ENCODE data around the gene FSTL4.

FSTL4 gene

DNA sequence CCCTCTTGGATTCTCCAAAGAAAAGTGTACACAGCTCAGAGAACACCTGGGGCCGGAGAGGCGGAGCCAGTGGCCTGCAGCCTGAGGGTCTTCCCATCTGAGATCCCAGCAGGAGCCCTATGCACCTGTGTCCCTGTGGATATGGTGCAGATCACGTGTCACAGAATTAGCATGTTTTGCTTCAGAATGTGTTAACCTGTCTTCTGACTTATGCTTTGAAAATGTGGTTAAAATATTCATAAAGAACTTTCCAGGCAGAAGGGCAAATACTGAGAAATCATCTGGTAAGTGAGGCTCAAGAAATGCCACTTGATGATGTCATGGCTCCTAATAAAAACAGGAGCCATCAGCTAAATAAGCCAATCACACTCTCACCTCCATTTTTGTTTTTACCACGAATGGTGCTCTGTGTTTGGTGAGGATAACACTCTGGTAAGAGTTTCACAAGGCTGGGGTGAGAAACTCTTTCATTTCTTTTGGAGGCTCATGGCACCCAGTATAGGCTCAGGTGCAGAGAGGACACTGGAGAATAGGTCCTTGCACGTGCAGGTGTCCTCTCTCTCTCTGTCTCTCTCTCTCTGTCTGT is 279.8 kb downstream of the FSTL4 start:
- no peaks in the 10 kb centered on the region for H3K27me3 Mint-ChIP-seq
- H3K36me3 Mint-ChIP-seq: no peaks in the 10 kb centered on the region
- no peaks in the 10 kb centered on the region for H3K9me3 Mint-ChIP-seq
- ATAC-seq (ENCODE audit: low read depth) (no peak), DNase-seq (ENCODE audit: low spot score in 2 of 2) (no peak)
- no peak overlapping the region for H3K4me3 Mint-ChIP-seq
- H3K4me1 Mint-ChIP-seq: no peaks in the 10 kb centered on the region
- H3K27ac Mint-ChIP-seq: no peak overlapping the region

DNA sequence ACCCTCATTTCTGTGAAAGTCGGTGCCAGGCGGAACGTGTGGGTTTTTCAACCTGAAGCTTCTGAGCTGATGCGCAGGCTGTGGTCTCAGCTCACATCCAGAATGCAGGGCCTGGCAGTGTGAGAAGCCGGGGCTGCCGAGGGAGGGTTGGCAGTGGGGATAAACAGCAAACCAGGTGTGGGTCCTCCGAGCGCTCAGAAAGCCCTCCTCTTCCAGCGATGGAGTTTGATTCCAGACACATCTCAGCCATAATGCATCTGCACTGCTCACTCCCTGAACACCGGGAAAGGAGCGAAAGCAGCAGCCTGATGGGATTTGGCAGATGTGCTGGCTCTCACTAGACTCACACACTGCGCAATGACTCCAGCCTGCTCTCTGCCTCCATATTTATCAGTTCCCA is 280.4 kb downstream of the FSTL4 start:
- Mint-ChIP-seq H3K4me3 (no peak overlapping the region), H3K9me3 (no peaks in the 10 kb centered on the region), H3K36me3 (no peaks in the 10 kb centered on the region), H3K4me1 (no peaks in the 10 kb centered on the region), H3K27me3 (no peaks in the 10 kb centered on the region), H3K27ac (no peak overlapping the region)
- no peak for DNase-seq (ENCODE audit: low spot score in 2 of 2)
- no peak for ATAC-seq (ENCODE audit: low read depth)

DNA sequence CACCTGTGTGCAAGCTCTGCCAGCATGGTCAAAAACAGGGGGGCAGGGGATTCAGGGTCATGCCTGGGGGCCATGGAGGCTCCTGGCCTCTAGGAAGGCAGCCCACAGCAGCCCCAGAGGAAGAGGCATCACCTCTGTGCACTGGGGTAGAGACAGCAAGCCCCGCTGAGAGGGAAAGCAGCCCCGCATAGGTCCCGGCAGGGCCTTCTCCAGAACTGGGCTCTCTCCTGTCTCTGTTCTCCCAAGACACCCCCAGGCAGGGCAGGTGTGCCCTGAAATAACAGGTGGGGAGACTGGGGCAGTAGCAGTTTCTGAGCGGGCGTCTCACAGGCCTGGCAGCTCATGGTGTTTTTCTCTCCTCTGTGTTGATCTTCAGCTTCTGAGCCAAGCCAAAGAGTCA is 281.4 kb downstream of the FSTL4 start:
- H3K4me3 Mint-ChIP-seq: no peak overlapping the region
- no peaks in the 10 kb centered on the region for H3K4me1 Mint-ChIP-seq
- no peak for DNase-seq (ENCODE audit: low spot score in 2 of 2)
- no peak for ATAC-seq (ENCODE audit: low read depth)
- no peaks in the 10 kb centered on the region for H3K27me3 Mint-ChIP-seq
- H3K27ac Mint-ChIP-seq: no peak overlapping the region
- no peaks in the 10 kb centered on the region for H3K9me3 Mint-ChIP-seq
- H3K36me3 Mint-ChIP-seq: no peaks in the 10 kb centered on the region

DNA sequence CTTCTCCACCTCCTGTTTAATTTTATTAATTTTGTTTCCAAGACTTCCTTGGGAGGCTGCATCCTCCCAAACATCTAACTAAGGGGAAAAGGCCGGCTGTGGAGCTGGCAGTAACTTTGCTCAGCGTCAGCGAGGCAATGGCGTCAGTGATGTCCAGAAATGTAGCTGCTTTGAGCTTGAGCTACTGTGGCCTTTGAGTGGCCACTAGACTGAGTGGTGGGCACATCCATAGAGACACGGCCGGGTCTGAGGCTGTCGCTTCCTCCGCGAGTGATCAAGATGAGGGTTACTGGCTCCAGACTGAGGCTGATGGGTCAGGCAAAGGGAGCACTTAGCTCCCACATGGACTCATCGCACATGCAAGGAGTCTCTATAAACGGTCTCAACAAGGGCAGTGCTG is 283.5 kb downstream of the FSTL4 start:
- no peak for DNase-seq (ENCODE audit: low spot score in 2 of 2)
- Mint-ChIP-seq H3K4me3 (no peak overlapping the region), H3K36me3 (no peaks in the 10 kb centered on the region), H3K27ac (no peak overlapping the region), H3K27me3 (no peaks in the 10 kb centered on the region), H3K4me1 (no peaks in the 10 kb centered on the region), H3K9me3 (no peaks in the 10 kb centered on the region)
- no peak for ATAC-seq (ENCODE audit: low read depth)

DNA sequence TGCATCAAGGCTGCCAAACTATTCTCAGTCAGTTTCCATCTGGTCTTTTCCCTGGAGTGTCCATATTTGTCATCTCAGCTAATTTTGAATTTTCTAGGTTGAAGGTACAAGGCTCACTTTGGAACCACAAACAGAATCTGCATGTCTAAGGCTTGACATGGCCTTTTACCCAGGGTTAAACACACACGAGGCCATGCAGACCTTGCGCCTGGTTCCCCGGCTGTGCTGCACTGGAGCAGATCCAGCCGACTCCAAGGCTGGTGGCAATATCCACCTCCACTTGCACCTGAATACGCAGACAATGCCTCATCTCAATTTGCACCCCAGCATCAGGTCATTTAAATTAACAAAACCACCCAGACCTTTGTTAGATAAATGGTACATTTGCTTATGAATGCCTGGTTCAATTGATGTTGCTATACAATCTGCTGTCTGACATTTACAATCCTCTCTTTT is 284.4 kb downstream of the FSTL4 start:
- Mint-ChIP-seq H3K27me3 (no peaks in the 10 kb centered on the region), H3K27ac (no peak overlapping the region), H3K4me3 (no peak overlapping the region), H3K36me3 (no peaks in the 10 kb centered on the region), H3K9me3 (no peaks in the 10 kb centered on the region), H3K4me1 (no peaks in the 10 kb centered on the region)
- DNase-seq (ENCODE audit: low spot score in 2 of 2) (no peak), ATAC-seq (ENCODE audit: low read depth) (no peak)

DNA sequence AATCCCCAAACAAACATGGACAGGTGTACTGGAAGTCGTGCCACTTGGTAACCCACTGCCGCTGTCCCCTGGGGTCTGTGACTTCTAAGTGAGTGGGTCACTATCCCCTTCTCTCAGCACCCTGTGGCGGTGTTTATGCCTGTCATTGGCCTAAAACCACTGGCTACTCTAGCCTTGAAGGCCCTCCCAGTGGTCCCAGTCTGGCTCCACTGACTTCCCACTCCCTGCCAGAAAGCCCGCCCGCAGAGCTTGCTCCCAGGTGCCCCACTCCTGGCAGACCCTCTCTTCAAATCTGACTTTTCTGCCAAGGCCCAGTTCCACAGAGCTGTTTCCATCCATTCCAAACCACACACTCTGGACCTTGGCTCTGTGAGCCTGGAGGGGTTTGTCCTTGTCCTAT is 286.0 kb downstream of the FSTL4 start:
- Mint-ChIP-seq H3K9me3 (no peaks in the 10 kb centered on the region), H3K4me1 (peaks cover 7% of the 10 kb centered on the region), H3K27me3 (no peaks in the 10 kb centered on the region), H3K36me3 (no peaks in the 10 kb centered on the region), H3K27ac (no peak overlapping the region), H3K4me3 (no peak overlapping the region)
- DNase-seq (ENCODE audit: low spot score in 2 of 2) (no peak), ATAC-seq (ENCODE audit: low read depth) (no peak)

DNA sequence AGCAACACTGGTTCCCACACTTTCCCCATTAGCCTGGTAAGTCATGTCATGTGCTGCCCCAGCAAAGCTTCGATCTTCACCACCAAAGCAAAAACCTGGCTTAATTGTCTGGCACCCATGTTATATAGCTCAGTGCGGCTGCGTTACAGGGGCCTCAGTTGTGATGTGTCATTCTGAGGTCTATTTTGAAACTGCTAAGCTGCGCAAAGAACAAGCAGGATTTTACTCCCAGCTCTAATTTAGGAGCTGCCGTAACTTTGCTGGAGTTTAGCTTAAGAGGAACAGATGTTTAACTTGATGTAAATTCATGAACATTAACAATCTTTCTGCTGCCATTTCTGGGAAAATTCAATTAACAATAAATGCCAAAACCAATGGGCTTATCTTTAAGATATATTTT is 286.5 kb downstream of the FSTL4 start:
- Mint-ChIP-seq H3K4me1 (peaks cover 9% of the 10 kb centered on the region), H3K9me3 (no peaks in the 10 kb centered on the region), H3K36me3 (no peaks in the 10 kb centered on the region), H3K27me3 (no peaks in the 10 kb centered on the region), H3K27ac (no peak overlapping the region), H3K4me3 (no peak overlapping the region)
- DNase-seq (ENCODE audit: low spot score in 2 of 2) (no peak), ATAC-seq (ENCODE audit: low read depth) (no peak)

DNA sequence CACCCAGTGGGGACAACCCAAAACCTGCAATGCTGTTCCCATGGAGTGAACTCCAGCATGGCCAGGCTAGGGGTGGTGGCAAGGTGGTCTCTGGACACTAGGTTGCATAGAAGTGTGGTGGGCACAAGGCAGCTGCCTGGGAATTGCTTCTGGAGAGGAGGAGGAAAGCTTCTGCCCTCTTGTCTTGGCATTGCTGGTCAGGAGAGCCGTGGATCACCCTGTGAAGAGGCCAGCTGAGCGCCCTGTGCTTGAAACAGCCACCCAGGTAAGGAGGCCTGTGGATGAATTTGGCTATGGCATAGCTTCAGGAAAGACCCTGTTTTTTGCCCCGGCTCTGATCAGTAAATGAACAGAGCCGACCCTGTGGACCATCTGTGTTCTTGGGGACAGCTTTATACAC is 287.4 kb downstream of the FSTL4 start:
- Mint-ChIP-seq H3K27ac (no peak overlapping the region), H3K9me3 (no peaks in the 10 kb centered on the region), H3K27me3 (no peaks in the 10 kb centered on the region), H3K36me3 (no peaks in the 10 kb centered on the region), H3K4me1 (peaks cover 9% of the 10 kb centered on the region), H3K4me3 (no peak overlapping the region)
- DNase-seq (ENCODE audit: low spot score in 2 of 2) (no peak), ATAC-seq (ENCODE audit: low read depth) (no peak)

DNA sequence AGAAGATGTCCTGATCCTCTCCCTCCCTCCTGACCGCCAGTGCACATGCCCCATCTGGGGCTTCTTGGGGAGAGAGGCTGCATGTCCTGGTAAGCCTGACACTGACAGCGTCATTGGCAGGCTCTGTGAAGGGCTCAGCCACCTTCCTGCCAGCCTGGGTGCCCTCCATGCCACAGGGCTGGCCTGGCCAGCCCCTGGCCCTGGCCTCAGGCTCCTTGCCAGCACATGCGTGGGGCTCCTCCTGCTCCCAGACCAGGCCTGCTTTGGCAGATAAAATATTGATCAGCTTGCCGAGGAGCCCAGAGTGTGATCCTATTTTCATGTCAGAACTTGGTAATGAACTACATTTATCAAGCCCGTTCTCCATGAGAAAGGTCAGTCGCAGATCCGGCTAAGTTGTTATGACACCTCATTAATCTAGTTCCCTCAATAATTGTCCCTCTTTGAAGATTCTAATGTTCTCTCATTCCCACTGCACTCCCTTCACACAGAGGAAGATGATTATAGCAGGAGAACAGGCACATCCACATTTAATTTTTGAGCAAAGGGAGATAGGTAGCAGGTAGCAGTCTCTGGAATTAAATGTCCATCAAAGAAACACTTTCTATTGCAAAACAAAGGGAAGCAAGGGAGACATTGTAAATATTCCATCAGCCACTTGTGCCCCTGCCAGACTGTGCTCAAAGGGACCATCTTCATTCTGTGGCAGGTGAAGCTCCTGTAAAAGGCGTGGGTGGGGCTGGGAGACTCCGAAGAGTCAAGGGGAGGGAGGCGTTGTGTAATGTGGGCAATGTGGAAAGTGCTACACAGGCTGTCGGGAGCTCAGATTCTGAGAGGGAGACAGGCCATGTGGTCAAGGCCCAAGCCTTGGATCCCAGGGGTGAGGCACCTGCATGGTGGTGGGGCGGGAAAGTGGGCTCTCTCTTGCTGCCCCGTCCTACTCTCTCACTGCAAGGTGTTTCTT is 288.6 kb downstream of the FSTL4 start:
- no peak for DNase-seq (ENCODE audit: low spot score in 2 of 2)
- Mint-ChIP-seq H3K36me3 (no peaks in the 10 kb centered on the region), H3K4me1 (peaks cover 9% of the 10 kb centered on the region), H3K27ac (no peak overlapping the region), H3K9me3 (no peaks in the 10 kb centered on the region), H3K27me3 (no peaks in the 10 kb centered on the region), H3K4me3 (no peak overlapping the region)
- no peak for ATAC-seq (ENCODE audit: low read depth)

DNA sequence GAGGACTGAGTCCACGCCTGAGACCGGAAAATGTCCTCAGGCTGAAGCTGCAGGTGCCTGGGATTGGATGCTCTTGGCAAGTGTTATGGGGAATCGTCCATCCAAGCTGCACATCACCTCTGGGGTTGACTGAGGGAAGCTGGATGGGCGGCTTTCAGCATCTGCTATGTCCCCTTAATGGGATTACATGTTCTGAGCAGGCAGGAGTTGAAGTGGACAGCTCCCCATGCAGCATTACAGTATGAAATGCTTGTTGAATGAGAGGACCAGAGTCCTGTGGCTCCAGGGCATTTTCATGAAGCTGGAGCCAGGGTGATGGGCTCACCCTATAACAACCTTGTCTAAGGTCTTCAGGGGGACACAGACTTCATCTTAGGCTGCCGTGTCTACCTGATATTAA is 289.6 kb downstream of the FSTL4 start:
- no peak overlapping the region for H3K27ac Mint-ChIP-seq
- H3K9me3 Mint-ChIP-seq: no peaks in the 10 kb centered on the region
- ATAC-seq (ENCODE audit: low read depth) (no peak), DNase-seq (ENCODE audit: low spot score in 2 of 2) (no peak)
- H3K4me1 Mint-ChIP-seq: peaks cover 9% of the 10 kb centered on the region
- no peaks in the 10 kb centered on the region for H3K36me3 Mint-ChIP-seq
- no peak overlapping the region for H3K4me3 Mint-ChIP-seq
- H3K27me3 Mint-ChIP-seq: no peaks in the 10 kb centered on the region

DNA sequence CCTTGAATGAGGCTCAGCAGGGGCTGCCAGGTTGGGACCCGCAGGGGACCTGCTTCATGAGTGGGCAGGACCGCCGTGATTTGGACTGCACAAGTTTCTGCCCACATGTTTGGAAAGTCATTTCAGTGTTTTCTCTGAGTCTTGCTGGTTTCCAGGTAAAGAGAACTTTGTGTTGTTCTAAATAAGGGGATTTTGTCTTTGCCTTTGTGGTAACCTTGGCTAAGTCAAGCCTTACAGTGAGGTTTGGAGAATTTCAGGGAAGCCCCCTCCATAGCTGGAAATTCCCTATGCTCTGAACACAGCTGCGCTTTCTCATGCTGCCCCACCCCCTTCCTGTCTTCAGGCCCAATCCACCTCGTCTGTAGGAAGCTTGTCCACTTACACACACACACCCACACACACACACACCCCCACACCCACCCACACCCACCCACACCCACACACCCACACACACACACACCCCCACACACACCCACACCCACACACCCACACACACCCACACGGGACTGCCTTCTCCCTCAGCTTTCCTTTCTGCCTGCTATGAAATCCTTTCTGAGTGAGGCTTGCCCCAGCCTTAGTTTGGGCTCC is 290.4 kb downstream of the FSTL4 start:
- peak; percentile 85 for ATAC-seq (ENCODE audit: low read depth)

DNA sequence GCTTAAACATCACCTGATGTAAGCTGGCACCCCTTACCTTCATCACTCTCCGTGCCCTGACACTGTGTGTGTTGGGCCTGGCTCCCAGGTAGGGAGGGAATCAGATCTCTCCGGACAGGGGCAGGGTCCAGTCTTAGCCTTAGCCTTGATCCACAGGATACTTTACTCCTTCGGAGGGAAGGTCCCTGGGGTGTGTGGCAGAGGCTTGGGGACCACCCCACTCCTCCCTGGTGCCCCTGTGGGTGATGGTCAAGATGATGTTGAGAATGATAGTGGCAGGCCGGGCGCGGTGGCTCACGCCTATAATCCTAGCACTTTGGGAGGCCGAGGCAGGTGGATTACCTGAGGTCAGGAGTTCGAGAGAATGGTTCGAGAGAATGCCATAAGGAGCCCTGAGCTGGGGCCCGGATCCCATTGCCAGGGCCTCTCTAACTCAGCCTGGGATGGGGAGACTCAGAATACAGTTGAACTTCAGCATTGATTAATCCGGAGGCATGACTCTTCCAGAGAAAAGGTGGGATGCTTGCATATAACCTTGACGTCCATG is 291.0 kb downstream of the FSTL4 start:
- no peak overlapping the region for H3K27ac Mint-ChIP-seq
- H3K27me3 Mint-ChIP-seq: no peaks in the 10 kb centered on the region
- peaks cover 9% of the 10 kb centered on the region for H3K4me1 Mint-ChIP-seq
- no peak overlapping the region for H3K4me3 Mint-ChIP-seq
- DNase-seq (ENCODE audit: low spot score in 2 of 2) (no peak), ATAC-seq (ENCODE audit: low read depth) (no peak)
- H3K36me3 Mint-ChIP-seq: no peaks in the 10 kb centered on the region
- H3K9me3 Mint-ChIP-seq: no peaks in the 10 kb centered on the region

More for the DNA sequence above, 290.4 kb downstream of the FSTL4 start:
- DNase-seq (ENCODE audit: low spot score in 2 of 2): no peak
- Mint-ChIP-seq H3K4me1 (peaks cover 9% of the 10 kb centered on the region), H3K36me3 (no peaks in the 10 kb centered on the region), H3K27ac (no peak overlapping the region), H3K4me3 (no peak overlapping the region), H3K27me3 (no peaks in the 10 kb centered on the region), H3K9me3 (no peaks in the 10 kb centered on the region)

DNA sequence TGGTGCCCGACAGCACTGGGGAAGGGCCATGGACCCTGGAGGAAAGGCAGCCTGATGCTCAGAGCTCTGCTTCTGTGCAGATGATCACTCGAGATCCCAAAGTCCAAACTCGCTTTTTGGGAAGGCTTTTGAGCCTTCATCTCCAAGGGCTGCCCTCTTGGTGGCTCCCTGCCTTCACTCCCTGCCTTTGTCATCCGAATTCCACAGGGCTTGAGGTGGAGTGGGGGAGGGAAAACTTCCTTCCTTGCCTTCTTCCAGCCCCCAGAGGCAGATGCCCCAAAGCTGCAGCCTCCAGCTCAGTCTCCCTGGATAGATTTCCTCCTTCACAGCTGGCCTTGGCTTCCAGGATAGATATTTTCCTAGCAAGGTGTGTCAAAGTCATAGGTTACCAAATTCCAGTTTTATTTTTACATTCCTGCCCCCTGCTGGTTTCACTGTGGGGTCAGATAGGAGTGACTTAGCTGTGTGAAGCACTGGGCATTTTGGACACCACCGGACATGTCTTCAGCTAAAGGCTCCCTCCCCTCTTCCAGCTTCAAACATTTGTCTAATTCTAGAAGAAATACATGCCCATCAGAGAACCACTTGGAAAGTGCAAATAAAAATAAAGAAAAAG is 292.3 kb downstream of the FSTL4 start:
- Mint-ChIP-seq H3K27me3 (no peaks in the 10 kb centered on the region), H3K9me3 (no peaks in the 10 kb centered on the region), H3K4me3 (no peak overlapping the region), H3K36me3 (no peaks in the 10 kb centered on the region), H3K4me1 (peaks cover 9% of the 10 kb centered on the region), H3K27ac (no peak overlapping the region)
- DNase-seq (ENCODE audit: low spot score in 2 of 2) (no peak), ATAC-seq (ENCODE audit: low read depth) (no peak)

DNA sequence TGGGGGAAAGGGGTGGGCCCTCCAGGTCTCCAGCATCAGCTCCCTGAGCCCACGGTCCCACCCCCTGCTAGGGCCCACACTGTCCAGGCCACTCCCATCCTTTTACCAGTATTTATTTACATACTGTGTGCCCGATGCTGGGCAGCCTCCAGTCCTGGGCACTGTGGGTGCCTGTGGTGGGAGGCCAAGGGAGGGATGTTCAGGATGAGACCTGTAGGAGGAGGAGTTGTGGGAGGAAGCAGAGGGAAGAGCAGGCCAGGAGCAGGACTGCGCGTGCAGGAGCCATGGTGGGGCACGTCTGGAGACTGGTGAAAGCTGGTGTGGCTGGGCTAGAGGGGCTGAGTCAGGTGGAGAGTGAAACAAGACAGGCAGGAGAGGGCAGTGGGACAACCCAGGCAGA is 293.1 kb downstream of the FSTL4 start:
- H3K9me3 Mint-ChIP-seq: no peaks in the 10 kb centered on the region
- no peaks in the 10 kb centered on the region for H3K36me3 Mint-ChIP-seq
- no peaks in the 10 kb centered on the region for H3K27me3 Mint-ChIP-seq
- no peak overlapping the region for H3K27ac Mint-ChIP-seq
- H3K4me3 Mint-ChIP-seq: no peak overlapping the region
- H3K4me1 Mint-ChIP-seq: peaks cover 9% of the 10 kb centered on the region
- DNase-seq (ENCODE audit: low spot score in 2 of 2) (no peak), ATAC-seq (ENCODE audit: low read depth) (no peak)
